Left ventricle myocardium inferior (tissue), 1 donor: ENCODE measurements around the gene MTRF1L. TPM values are rescaled to one million over a fixed set of nuclear protein-coding genes. Genes with fewer than 3 reads are reported as not detected.
A peak's percentile ranks its signal among the peaks of the same experiment; 100 is the strongest.

Experiments used
- DNase-seq: peaks from one replicate; pipeline ENCODE4 v3.0.0-alpha.2; 2020
- H3K27ac ChIP-seq: fragments of 200-600 bp; replicated peaks from 2 replicates; pipeline ENCODE4 v1.8.0; 2021
- H3K27me3 ChIP-seq: fragments of 200-600 bp; 2 replicates; pipeline ENCODE4 v1.8.0; 2021; ENCODE audit warnings: low read depth
- H3K36me3 ChIP-seq: fragments of 200-600 bp; 2 replicates; pipeline ENCODE4 v1.8.0; 2021
- H3K4me1 ChIP-seq: fragments of 200-600 bp; 2 replicates; pipeline ENCODE4 v1.8.0; 2021
- H3K4me3 ChIP-seq: fragments of 200-600 bp; 2 replicates; pipeline ENCODE4 v1.8.0; 2021; ENCODE audit warnings: mild to moderate bottlenecking, moderate library complexity
- H3K9me3 ChIP-seq: fragments of 200-600 bp; replicated peaks from 2 replicates; pipeline ENCODE4 v1.8.0; 2021
- CTCF ChIP-seq: fragments of 200-600 bp; IDR thresholded peaks from 2 replicates; pipeline ENCODE4 v1.8.0; 2021; ENCODE audit warnings: antibody characterized with exemption, mild to moderate bottlenecking, borderline replicate concordance
- intact Hi-C: fragments of 100-400 bp; cut with micrococcal nuclease; formaldehyde crosslinking; loops from one replicate; pipeline ENCODE4 v1.11.0; 2022
- total RNA-seq: library from RNA; stranded (reverse); fragmentation: NEBNext Ultra II Directional; extraction: Animal tissue kit (Norgen Biotek cat#: 25700); gene quantifications from one replicate; pipeline ENCODE4 v1.2.1, GENCODE V29; 2021
- donor health status: DM: no; HTN: yes; CAD: no; lungs with severe emphysema.

Gene MTRF1L
- total RNA-seq, 1 donor from 2014 or later = 30.9 TPM

- intact Hi-C loops = no loop called here
- H3K4me3 ChIP-seq = no peak overlapping the region
- no peak for DNase-seq
- no peaks in the 10 kb centered on the region for H3K27me3 ChIP-seq
- H3K36me3 ChIP-seq = no peaks in the 10 kb centered on the region
- TF ChIP-seq CTCF = peak; percentile 87
- no peaks in the 10 kb centered on the region for H3K9me3 ChIP-seq
- H3K4me1 ChIP-seq = no peaks in the 10 kb centered on the region
- no peak overlapping the region for H3K27ac ChIP-seq
These were observed 21.6 kb upstream of the MTRF1L start for GRCh38 chr6:153023977-153024708.

- Histone ChIP-seq H3K27me3 (no peaks in the 10 kb centered on the region), H3K4me1 (no peaks in the 10 kb centered on the region), H3K36me3 (no peaks in the 10 kb centered on the region), H3K9me3 (no peaks in the 10 kb centered on the region), H3K4me3 (no peak overlapping the region), H3K27ac (no peak overlapping the region)
- intact Hi-C loops = no loop called here
- no peak for DNase-seq
- no peak for TF ChIP-seq CTCF
These were observed 15.8 kb upstream of the MTRF1L start for GRCh38 chr6:153018355-153018754.

- no peaks in the 10 kb centered on the region for H3K9me3 ChIP-seq
- H3K4me1 ChIP-seq = no peaks in the 10 kb centered on the region
- H3K36me3 ChIP-seq = no peaks in the 10 kb centered on the region
- no peak overlapping the region for H3K4me3 ChIP-seq
- no peaks in the 10 kb centered on the region for H3K27me3 ChIP-seq
- H3K27ac ChIP-seq = no peak overlapping the region
- TF ChIP-seq CTCF = no peak
- intact Hi-C loops = no loop called here
- DNase-seq = no peak
These were observed 14.3 kb upstream of the MTRF1L start for GRCh38 chr6:153016846-153017245.

- Histone ChIP-seq H3K36me3 (no peaks in the 10 kb centered on the region), H3K4me3 (no peak overlapping the region), H3K27ac (no peak overlapping the region), H3K4me1 (no peaks in the 10 kb centered on the region), H3K27me3 (no peaks in the 10 kb centered on the region), H3K9me3 (no peaks in the 10 kb centered on the region)
- intact Hi-C loops = no loop called here
- no peak for TF ChIP-seq CTCF
- DNase-seq = no peak
These were observed 12.7 kb upstream of the MTRF1L start for GRCh38 chr6:153015094-153015640.

- no peak for TF ChIP-seq CTCF
- H3K4me1 ChIP-seq = no peaks in the 10 kb centered on the region
- intact Hi-C loops = no loop called here
- no peak for DNase-seq
- H3K36me3 ChIP-seq = no peaks in the 10 kb centered on the region
- H3K9me3 ChIP-seq = no peaks in the 10 kb centered on the region
- no peaks in the 10 kb centered on the region for H3K27me3 ChIP-seq
- H3K27ac ChIP-seq = no peak overlapping the region
- H3K4me3 ChIP-seq = no peak overlapping the region
These were observed 10.9 kb upstream of the MTRF1L start for GRCh38 chr6:153013438-153013837.
